ENCODE measurements around the gene PRKAR2B.

PRKAR2B gene

DNA sequence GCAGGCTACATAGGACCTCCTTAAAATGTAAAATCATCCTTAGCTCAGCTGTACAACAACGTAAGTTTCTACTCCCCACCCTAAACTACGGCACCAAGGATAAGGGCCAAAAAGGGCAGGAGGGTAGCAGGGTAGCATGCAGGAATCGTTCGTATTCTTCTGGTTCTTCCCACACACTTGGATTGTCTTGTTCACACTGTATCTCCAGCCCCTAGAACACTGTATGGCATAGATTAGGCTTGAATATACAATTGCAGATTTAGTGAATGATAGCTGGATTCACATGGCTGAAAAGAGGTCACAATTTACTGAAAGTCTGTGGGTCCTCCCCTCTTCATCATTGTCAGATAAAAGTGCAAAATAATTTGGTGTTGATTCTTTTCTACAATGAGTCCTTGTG, 28.2 kb upstream of the PRKAR2B start:
- TF ChIP-seq, protein P1, sequence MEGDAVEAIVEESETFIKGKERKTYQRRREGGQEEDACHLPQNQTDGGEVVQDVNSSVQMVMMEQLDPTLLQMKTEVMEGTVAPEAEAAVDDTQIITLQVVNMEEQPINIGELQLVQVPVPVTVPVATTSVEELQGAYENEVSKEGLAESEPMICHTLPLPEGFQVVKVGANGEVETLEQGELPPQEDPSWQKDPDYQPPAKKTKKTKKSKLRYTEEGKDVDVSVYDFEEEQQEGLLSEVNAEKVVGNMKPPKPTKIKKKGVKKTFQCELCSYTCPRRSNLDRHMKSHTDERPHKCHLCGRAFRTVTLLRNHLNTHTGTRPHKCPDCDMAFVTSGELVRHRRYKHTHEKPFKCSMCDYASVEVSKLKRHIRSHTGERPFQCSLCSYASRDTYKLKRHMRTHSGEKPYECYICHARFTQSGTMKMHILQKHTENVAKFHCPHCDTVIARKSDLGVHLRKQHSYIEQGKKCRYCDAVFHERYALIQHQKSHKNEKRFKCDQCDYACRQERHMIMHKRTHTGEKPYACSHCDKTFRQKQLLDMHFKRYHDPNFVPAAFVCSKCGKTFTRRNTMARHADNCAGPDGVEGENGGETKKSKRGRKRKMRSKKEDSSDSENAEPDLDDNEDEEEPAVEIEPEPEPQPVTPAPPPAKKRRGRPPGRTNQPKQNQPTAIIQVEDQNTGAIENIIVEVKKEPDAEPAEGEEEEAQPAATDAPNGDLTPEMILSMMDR (IDR thresholded peaks at IDR 0.05; ENCODE audit: control extremely low read depth, extremely low read depth, low read depth, missing control alignments), result no peak
- ChIA-PET CTCF (no interaction called here), POLR2A (no interaction called here)
- DNase-seq (ENCODE audit: extremely low spot score), result no peak

DNA sequence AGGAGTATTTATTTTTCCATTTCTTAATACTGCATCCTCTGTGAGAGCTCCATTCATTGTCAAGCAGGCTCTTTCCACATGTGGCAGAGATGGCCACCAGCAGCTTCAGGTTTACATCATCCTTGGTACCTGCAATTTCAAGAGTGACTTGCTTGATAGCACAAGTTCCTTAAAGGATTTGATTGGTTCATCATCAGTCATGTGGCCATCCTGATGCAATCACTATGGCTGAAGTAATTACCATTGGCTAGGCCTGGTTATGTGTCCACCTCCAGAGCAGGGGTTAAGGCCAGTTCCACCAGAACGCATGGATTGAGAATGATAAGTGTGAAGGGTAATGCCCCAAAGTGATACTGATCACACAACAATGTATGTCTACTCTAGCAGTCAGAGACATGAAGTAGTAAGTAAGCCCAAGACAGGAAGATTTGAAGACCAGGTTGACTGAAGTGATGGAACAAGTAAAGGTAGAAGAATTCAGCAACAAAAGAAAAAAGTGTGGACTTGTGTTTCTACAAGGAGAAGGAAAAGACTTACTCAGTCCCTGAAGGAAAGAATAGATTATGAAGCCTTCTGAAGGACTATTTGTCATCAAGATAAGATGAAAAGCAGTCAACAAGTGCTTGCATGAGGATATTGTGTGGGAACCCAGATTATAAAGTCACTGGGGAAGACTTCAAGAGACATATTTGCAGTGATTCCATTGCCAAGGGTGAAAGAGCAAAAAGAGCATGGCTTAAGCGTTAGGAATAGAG, 26.4 kb upstream of the PRKAR2B start:
- TF ChIP-seq, protein P1 (IDR thresholded peaks at IDR 0.05; ENCODE audit: control extremely low read depth, extremely low read depth, low read depth, missing control alignments), result no peak
- DNase-seq (ENCODE audit: extremely low spot score), result no peak
- POLR2A ChIA-PET, result no interaction called here
- CTCF ChIA-PET, result interaction anchor here (1.2 to 1.4 kb wide), 2 partner anchors 17 to 129 kb away, joined by 3 read pairs; no protein-coding TSS in a partner anchor

DNA sequence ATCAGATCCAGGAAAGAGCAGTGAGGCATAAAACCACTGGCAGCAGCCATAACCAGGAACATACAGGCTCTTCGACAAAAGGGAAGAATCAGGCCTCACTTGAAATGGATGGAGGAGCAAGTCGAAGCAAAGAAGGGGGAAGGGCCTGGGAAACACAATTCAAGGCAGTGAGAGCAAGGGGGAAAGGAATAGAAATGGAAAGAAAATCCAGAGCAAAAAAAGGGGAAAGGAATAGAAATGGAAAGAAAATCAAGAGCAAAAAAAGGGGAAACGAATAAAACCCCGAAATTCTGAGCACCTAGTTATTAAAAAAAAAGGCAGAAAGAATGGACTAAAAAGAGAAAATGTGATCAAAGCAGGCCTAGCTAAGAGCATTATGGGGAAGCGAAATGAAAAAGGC, 24.1 kb upstream of the PRKAR2B start:
- POLR2A ChIA-PET, result no interaction called here
- TF ChIP-seq, protein P1 (IDR thresholded peaks at IDR 0.05; ENCODE audit: control extremely low read depth, extremely low read depth, low read depth, missing control alignments), result no peak
- no peak for DNase-seq (ENCODE audit: extremely low spot score)
- CTCF ChIA-PET, result interaction anchor here (1.0 kb wide), 1 partner anchor 12 kb away, joined by 3 read pairs; no protein-coding TSS in a partner anchor

DNA sequence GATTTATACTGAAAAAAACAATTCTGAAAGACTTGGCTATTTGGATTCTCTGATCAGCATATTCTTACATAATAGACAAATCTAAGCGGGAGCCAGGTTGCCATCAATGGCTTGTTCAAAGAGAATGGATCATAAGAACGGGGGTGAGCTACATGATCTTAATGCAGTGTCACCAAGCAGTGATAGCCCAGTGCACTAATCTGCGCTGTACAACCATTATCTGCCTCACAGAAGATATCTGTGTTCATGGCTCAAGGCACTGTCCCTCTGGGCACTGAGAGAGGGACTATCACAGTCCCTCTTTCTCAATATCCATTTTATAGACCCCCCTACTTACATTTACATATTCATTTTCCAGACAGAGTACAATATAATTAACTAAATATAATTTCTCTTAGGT, 22.9 kb upstream of the PRKAR2B start:
- CTCF ChIA-PET, result no interaction called here

DNA sequence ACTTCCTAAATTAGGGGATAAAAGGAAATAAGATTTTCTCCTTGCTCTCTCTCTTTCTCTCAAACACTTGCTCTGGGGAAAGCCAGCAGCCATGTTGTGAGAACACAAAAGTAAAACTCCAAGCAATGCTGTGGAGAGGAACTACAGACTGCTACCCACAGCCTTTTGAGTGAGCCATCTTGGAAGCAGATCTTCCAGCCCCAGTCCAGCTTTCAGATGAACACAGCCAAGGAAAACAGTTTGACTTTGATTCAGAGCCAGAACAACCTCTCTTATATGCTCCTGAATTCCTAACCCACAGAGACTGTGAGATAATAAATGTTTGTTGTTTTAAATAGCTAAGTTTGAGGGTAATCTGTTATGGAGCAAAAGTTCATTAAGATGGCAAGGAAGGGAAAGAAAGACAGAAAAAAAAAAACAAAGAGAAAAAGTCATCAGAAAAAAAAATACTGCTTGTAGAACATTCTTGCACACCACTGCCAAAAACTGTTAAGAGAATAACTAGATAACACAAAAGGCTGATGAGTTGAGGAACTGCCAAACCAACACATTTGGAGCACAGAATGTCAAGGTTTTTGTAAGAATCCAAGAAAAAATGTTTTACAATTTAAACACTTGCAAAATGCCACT, 20.9 kb upstream of the PRKAR2B start:
- ChIA-PET POLR2A (no interaction called here), CTCF (interaction anchor here (1.6 kb wide), 2 partner anchors 16 to 18 kb away, joined by 5 to 6 read pairs; no protein-coding TSS in a partner anchor)
- no peak for DNase-seq (ENCODE audit: extremely low spot score)

More for the DNA sequence above, 22.9 kb upstream of the PRKAR2B start:
- TF ChIP-seq, protein P1 (IDR thresholded peaks at IDR 0.05; ENCODE audit: control extremely low read depth, extremely low read depth, low read depth, missing control alignments), result no peak
- DNase-seq (ENCODE audit: extremely low spot score), result no peak
- POLR2A ChIA-PET, result no interaction called here

DNA sequence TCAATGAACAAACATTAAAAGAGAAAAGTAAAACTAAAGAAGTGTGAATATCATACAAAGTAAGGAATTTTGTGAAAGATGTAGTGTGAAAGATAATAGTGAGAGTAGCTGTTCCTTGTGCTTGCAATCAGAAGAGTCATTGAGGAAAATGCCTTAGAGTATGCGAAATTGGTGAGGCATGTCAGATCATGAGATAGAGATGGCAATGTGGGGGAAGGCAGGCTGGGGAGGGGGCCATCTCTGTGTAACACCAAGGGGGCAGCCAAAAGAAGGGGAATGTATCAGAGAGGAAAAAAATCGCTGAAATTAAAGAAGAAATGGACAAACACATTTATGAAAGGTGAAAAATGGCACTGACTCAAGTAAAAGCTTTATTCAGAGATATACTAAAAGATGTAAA, 19.6 kb upstream of the PRKAR2B start:
- POLR2A ChIA-PET, result no interaction called here
- TF ChIP-seq, protein P1 (IDR thresholded peaks at IDR 0.05; ENCODE audit: control extremely low read depth, extremely low read depth, low read depth, missing control alignments), result no peak
- CTCF ChIA-PET, result interaction anchor here (0.7 to 1.6 kb wide), 3 partner anchors 10 to 18 kb away, joined by 3 to 5 read pairs (median 4); no protein-coding TSS in a partner anchor
- no peak for DNase-seq (ENCODE audit: extremely low spot score)

More for the DNA sequence above, 20.9 kb upstream of the PRKAR2B start:
- TF ChIP-seq, protein P1 (IDR thresholded peaks at IDR 0.05; ENCODE audit: control extremely low read depth, extremely low read depth, low read depth, missing control alignments), result no peak

All from GM10248 (cell line).